Upper lobe of right lung (tissue), 1 donor: ENCODE measurements around the gene CDR2. TPM values are rescaled to one million over a fixed set of nuclear protein-coding genes. Genes with fewer than 3 reads are reported as not detected.

ENCODE experiments used
- ATAC-seq: fragments of 200-7000 bp; cut with Tn5 transposase; one replicate; pipeline ENCODE4 v1.9.1; 2020; ENCODE audit warnings: mild to moderate bottlenecking, moderate library complexity
- DNase-seq: peaks from one replicate; pipeline ENCODE4 v3.0.0-alpha.2; 2020
- H3K27ac ChIP-seq: fragments of 200-600 bp; one replicate; pipeline ENCODE4 v1.8.0; 2022
- H3K27me3 ChIP-seq: fragments of 200-600 bp; one replicate; pipeline ENCODE4 v1.8.0; 2022; ENCODE audit warnings: mild to moderate bottlenecking
- H3K36me3 ChIP-seq: fragments of 200-600 bp; one replicate; pipeline ENCODE4 v1.8.0; 2022
- H3K4me1 ChIP-seq: fragments of 200-600 bp; one replicate; pipeline ENCODE4 v1.8.0; 2022
- H3K4me3 ChIP-seq: fragments of 200-600 bp; one replicate; pipeline ENCODE4 v1.8.0; 2022; ENCODE audit warnings: mild to moderate bottlenecking
- H3K9me3 ChIP-seq: fragments of 200-600 bp; one replicate; pipeline ENCODE4 v1.8.0; 2022
- intact Hi-C: fragments of 100-400 bp; cut with DNase I; formaldehyde crosslinking; loops from one replicate; pipeline ENCODE4 v1.11.0; 2022
- total RNA-seq: library from RNA; stranded (reverse); fragmentation: NEBNext Ultra II Directional; extraction: Animal tissue kit (Norgen Biotek cat#: 25700); gene quantifications from one replicate; pipeline ENCODE4 v1.2.1, GENCODE V29; 2021
- TF ChIP-seq, protein P1 (sequence below): fragments of 200-600 bp; IDR thresholded peaks from one replicate; pipeline ENCODE4 v1.8.0; 2022; ENCODE audit warnings: antibody characterized with exemption
- donor health status: DM: no; HTN: yes; CAD: no; lungs with severe emphysema.

Gene CDR2
- total RNA-seq, 1 donor from 2014 or later = 25.2 TPM

DNA sequence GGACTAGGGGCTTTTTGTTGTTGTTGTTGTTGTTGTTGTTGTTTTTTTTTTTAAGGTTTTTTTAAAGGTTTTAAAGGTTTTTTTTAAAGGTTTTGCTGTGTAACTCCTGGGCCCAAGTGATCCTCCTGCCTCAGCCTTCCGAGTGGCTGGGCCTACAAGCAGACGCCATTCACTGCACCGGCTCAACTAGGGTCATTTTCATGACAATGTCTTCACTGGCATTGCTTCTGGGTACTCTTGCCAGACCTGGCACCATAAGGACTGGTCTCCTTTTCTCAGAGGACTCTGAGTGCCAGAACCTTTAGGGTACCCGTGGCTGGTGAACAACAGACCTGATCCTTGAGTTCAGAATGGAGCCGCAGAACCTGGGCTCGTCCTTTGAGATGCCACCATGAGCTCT is 56.8 kb downstream of the CDR2 start:
- Histone ChIP-seq H3K36me3 (peaks cover 95% of the 10 kb centered on the region), H3K27ac (no peak overlapping the region), H3K4me3 (no peak overlapping the region), H3K9me3 (no peaks in the 10 kb centered on the region), H3K4me1 (no peaks in the 10 kb centered on the region), H3K27me3 (no peaks in the 10 kb centered on the region)
- no peak for ATAC-seq
- TF ChIP-seq, protein P1, sequence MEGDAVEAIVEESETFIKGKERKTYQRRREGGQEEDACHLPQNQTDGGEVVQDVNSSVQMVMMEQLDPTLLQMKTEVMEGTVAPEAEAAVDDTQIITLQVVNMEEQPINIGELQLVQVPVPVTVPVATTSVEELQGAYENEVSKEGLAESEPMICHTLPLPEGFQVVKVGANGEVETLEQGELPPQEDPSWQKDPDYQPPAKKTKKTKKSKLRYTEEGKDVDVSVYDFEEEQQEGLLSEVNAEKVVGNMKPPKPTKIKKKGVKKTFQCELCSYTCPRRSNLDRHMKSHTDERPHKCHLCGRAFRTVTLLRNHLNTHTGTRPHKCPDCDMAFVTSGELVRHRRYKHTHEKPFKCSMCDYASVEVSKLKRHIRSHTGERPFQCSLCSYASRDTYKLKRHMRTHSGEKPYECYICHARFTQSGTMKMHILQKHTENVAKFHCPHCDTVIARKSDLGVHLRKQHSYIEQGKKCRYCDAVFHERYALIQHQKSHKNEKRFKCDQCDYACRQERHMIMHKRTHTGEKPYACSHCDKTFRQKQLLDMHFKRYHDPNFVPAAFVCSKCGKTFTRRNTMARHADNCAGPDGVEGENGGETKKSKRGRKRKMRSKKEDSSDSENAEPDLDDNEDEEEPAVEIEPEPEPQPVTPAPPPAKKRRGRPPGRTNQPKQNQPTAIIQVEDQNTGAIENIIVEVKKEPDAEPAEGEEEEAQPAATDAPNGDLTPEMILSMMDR = no peak
- intact Hi-C loops = no loop called here
- DNase-seq = peak; percentile 30

DNA sequence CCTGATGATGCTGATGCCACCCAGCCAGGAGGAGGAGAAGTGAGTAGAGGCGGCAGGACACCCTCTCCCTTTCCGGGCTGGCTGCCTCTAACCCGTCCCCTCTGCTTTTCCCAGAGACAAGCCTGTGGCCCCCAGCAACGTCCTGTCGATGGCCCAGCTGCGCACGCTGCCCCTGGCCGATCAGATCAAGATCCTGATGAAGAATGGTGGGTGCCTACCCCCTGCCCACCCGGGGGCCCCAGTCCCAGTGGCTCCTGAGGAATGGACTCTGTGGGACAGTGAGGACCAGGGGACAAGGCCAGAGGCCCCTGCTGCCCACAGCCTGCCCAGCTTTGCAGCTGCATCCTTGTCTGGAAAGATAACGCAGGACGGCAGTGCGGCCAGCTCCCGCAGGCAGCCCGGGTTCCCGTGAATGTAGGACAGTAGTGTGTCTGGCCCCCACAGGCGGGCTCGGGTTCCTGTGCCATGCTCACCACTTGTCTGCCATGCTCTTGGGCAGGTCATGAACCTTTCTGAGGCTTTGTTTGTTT is 57.4 kb downstream of the CDR2 start:
- no peaks in the 10 kb centered on the region for H3K9me3 ChIP-seq
- TF ChIP-seq, protein P1 = no peak
- H3K27ac ChIP-seq = no peak overlapping the region
- ATAC-seq (no peak), DNase-seq (peak; percentile 57)
- H3K4me1 ChIP-seq = no peaks in the 10 kb centered on the region
- no peaks in the 10 kb centered on the region for H3K27me3 ChIP-seq
- H3K36me3 ChIP-seq = peaks cover 97% of the 10 kb centered on the region
- no peak overlapping the region for H3K4me3 ChIP-seq
- intact Hi-C loops = no loop called here

- DNase-seq (peak; percentile 60), ATAC-seq (no peak)
- no peaks in the 10 kb centered on the region for H3K27me3 ChIP-seq
- TF ChIP-seq, protein P1 = no peak
- intact Hi-C loops = no loop called here
- H3K4me3 ChIP-seq = no peak overlapping the region
- H3K4me1 ChIP-seq = no peaks in the 10 kb centered on the region
- no peaks in the 10 kb centered on the region for H3K9me3 ChIP-seq
- peaks cover 97% of the 10 kb centered on the region for H3K36me3 ChIP-seq
- H3K27ac ChIP-seq = no peak overlapping the region
Observed at GRCh38 chr16:22316411-22316811, 58.0 kb downstream of the CDR2 start.

GRCh38 chr16:22315979-22316378 is 58.4 kb downstream of the CDR2 start:
- no peak for DNase-seq
- peaks cover 99% of the 10 kb centered on the region for H3K36me3 ChIP-seq

GRCh38 chr16:22314661-22315626 is 59.5 kb downstream of the CDR2 start:
- no peak overlapping the region for H3K4me3 ChIP-seq
- DNase-seq (no peak), ATAC-seq (no peak)
- H3K27ac ChIP-seq = no peak overlapping the region
- H3K9me3 ChIP-seq = no peaks in the 10 kb centered on the region
- intact Hi-C loops = no loop called here
- no peaks in the 10 kb centered on the region for H3K27me3 ChIP-seq
- TF ChIP-seq, protein P1 = no peak
- H3K4me1 ChIP-seq = no peaks in the 10 kb centered on the region
- peaks cover 99% of the 10 kb centered on the region for H3K36me3 ChIP-seq

More at GRCh38 chr16:22315979-22316378, 58.4 kb downstream of the CDR2 start:
- Histone ChIP-seq H3K9me3 (no peaks in the 10 kb centered on the region), H3K4me3 (no peak overlapping the region), H3K27me3 (no peaks in the 10 kb centered on the region), H3K27ac (no peak overlapping the region), H3K4me1 (no peaks in the 10 kb centered on the region)
- intact Hi-C loops = no loop called here
- no peak for ATAC-seq
- TF ChIP-seq, protein P1 = no peak
